Measurements from ENCODE around the gene SSR1.
"Not testable (repeated sequence)": the region's sequence is repeated elsewhere in the genome, so short reads cannot be mapped to it uniquely, and the experiment has no call there.

SSR1 gene

DNA sequence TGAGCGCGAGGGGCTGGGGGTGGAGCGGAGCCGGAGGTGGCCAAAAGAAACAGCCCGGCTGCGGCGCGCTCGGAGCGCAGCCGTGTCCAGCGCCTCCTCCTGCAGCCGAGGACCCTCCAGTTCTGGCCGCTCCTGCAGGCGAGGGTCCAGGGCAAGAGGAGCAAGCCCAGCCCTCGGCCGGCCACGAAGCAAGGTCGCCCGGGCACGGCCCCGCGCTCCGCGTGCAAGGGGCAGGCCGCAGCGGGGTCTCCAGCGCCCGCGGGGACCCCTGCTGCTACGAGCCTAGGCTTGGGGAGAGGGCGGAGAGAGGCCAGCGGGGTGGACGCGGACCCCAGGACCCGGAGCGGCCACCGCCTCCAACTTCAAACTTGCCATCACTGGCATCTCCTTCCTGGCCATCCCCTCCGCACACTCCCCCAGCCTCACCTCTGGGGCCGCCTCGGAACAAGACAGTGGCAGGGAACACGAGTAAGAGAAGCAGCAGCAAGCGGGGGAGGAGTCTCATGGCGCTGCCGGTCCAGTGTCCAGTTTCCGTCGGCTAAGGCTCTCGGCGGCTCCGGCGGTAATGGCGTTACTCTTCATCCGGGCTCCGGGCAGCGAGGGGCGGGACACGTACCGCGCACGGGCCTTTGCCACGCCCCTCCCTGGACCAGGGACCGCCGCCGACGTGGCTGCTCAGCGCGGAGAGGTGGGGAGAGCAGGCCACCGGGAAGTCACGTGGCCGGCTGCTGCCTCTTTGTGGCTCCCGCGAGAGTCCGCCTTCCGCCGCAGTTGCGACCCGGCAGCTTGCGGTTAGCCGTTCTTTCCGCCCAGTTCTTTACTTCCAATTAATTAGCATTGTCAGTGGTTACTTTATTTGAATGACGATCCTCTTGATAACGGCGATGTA lies at the start of gene SSR1:
SSR1 (minus strand) TSS at position 584 of the 889 bp plus-strand sequence; CDS start at position 505, 79 bp downstream.
- peak; percentile 92 for DNase-seq (ENCODE audit: low read depth in 2 of 2)

DNA sequence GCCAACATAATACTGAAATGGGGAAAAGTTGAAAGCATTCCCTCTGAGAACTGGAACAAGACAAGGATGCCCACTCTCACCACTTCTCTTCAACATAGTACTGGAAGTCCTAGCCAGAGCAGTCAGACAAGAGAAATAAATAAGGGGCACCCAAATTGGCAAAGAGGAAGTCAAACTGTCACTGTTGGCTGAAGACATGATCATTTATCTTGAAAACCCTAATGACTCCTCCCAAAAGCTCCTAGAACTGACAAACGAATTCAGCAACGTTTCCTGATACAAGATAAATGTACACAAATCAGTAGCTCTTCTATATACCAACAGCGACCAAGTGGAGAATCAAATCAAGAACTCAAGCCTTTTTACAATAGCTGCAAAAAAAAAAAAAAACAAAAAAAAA lies 38.9 kb upstream of the SSR1 start:
- not testable (repeated sequence) for DNase-seq (ENCODE audit: low read depth in 2 of 2)

DNA sequence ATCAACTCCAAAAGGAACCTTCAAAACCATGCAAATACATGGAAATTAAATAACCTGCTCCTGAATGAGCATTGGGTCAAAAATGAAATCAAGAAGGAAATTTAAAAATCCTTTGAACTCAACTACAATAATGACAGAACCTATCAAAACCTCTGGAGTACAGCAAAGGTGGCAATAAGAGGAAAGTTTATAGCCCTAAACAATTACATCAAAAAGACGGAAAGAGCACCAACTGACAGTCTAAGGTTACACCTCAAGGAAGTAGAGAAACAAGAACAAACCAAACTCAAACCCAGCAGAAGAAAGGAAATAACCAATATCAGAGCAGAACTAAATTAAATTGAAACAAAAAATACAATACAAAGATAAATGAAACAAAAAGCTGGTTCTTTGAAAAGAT lies 37.6 kb upstream of the SSR1 start:
- not testable (repeated sequence) for DNase-seq (ENCODE audit: low read depth in 2 of 2)

DNA sequence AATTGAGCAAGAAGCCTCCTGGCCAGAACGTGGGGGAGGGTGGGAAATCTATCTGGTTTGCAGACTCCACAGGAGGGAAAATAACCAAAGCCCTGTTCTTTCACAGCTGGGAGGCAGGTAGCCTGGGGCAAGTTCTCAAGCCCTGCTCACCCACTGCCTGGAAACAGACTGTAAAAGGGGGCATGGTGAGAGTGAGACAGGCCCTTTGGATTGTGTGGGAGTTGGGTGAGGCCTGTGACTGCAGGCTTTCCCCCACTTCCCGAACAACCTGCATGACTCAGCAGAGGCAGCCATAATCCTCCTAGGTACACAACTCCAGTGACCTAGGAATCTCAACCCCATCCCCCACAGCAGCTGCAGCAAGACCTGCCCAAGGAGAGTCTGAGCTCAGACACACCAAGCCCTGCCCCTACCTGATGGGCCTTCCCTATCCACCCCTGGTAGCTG lies 34.6 kb upstream of the SSR1 start:
- not testable (repeated sequence) for DNase-seq (ENCODE audit: low read depth in 2 of 2)

DNA sequence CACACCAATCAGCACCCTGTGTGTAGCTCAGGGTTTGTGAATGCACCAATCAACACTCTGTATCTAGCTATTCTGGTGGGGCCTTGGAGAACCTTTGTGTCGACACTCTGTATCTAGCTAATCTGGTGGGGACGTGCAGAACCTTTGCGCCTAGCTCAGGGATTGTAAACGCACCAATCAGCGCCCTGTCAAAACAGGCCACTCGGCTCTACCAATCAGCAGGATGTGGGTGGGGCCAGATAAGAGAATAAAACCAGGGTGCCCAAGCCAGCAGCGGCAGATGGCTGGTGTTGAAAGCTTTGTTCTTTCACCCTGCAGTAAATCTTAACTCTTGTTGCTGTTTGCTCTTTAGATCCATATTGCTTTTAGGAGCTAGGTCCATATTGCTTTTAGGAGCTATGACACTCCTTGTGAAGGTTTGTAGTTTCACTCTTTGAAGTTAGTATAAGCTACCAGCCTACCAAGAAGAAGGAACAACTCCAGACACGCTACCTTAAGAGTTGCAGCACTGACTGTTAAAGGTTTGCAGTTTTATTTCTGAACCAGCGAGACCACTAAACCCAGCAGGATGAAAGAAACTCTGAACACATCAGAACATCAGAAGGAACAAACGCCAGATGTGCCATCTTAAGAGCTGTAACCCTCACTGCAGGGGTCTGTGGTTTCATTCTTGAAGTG lies 31.9 kb upstream of the SSR1 start:
- DNase-seq (ENCODE audit: low read depth in 2 of 2), result not testable (repeated sequence)

DNA sequence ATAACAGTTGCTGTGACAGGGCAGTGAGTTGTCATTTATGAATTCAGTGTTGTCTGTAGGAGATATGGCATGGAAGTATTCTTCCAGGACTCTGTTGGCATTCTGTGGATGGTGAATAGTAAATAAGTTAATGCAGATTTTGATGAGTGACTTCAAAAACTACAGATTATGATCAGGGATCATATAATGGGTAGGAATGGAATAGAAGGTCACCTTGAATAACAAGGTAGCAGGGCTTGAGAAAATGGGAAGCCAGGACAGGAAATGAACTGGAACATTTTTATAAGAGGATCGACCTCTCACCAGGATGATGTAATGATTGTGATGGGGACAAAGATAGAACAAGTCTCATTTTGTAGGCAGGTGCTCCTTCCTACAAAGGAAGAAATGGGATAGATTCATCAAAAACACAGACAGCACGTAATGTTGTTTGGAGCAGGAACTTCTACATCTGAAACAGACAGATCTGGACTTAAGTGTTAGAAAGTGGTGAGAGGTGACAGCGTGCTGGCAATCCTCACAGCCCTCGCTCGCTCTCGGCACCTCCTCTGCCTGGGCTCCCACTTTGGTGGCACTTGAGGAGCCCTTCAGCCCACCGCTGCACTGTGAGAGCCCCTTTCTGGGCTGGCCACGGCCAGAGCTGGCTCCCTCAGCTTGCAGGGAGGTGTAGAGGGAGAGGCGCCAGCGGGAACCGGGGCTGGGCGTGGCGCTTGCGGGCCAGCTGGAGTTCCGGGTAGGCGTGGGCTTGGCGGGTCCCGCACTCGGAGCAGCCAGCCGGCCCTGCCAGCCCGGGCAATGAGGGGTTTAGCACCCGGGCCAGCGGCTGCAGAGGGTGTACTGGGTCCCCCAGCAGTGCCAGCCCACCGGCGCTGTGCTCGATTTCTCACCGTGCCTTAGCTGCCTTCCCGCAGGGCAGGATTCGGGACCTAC lies 30.8 kb upstream of the SSR1 start:
- no peak for DNase-seq (ENCODE audit: low read depth in 2 of 2)

DNA sequence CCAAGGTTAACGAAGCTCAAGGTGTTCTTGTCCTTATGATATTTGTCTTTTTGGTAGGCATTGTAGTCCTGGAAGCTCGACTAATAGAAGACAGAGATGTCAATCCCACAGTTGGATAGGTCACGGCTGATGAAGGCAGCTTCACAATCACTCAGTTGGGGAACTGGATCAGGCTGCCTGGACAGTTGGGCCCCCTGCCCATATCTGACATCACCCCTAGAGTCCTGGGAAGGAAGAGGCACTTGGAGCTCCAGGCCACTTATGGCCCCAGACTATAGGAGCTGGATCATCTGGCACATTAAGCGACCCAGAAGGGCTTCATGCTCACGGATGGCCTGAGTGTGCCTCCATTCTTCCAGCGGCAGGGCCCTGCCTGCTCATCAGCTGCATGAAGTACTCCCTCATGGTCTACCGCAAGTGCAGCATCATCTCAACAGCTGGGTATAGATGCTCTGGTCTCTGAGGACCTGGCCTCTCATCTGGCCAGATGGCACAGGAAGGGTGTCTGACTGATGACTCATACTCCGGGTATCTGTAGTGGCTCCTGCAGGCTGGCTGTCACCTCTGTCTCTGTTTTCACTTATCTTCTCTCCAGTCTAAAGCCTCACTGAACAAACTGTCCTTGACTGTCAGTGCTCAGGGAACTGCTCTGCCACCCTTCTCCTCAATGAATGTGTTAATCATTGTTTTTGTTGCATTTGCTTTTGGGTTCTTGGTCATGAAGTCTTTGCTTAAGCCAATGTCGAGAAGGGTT lies 29.2 kb upstream of the SSR1 start:
- DNase-seq (ENCODE audit: low read depth in 2 of 2), result no peak

DNA sequence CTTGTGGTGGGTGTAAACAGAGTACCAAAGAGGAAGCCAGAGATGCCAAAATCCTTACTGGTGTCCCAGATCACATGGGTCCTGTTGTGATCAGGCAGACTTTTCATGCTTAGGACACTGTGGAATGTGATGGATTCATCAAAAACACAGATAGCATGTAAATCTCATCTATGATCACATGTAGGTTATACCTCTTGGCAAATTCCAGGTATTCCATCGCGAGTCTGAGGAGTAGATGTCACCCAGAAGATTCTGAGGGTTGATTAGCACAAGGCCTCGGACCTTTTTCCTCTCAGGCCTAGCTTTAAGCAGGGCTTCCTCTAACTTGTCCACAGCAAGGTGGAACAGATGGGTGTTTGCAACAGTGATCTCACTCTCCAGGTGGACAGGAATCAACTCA lies 28.3 kb upstream of the SSR1 start:
- no peak for DNase-seq (ENCODE audit: low read depth in 2 of 2)

DNA sequence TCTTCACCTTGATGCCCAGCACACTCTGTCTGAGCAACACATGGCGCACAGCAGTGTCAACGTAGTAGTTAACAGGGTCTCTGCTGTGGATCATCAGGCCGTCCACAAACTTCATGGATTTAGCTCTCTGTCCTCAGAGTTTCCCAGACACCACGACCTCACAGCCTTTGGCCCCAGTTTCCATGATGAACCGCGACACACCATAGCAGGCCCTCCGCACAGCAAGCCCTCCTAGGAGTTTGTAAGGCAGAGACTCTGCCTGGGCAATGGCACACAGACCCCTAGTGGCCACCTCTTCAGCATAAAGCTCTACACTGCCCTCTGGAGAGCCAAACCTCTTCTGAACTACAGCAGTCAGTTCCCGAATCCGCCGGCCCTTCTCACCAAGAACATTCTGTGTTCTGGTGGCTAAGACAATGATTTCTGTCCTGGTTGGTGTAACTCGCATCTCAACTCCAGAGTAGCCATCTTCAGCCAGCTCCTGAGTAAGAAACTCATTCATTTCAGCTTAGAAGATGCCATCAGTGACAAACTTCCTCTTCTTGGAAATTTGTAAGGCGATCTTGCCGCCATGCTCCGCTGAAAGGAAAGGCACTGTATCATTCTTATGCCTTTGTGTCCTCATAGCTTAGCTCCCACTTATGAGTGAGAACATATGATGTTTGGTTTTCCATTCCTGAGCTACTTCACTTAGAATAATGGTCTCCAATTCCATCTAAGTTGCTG lies 26.2 kb upstream of the SSR1 start:
- DNase-seq (ENCODE audit: low read depth in 2 of 2), result not testable (repeated sequence)

DNA sequence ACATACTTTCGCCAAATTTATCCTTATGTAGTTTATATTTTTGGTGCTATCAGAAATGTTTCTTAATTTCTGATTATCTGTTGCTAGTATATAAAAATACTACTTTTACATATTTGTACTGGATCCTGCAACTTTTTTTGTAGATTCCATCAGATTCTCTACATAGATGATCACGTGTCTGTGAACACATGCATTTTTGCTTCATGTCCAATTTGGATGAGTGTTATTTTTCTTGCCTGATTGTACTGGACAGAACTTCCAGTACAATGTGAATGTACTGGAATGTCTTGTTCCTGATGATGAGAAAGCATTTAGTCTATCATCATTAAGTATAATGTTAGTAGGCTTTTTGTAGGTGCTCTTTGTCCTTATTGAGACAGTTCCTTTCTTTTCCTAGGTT lies 25.0 kb upstream of the SSR1 start:
- no peak for DNase-seq (ENCODE audit: low read depth in 2 of 2)

DNA sequence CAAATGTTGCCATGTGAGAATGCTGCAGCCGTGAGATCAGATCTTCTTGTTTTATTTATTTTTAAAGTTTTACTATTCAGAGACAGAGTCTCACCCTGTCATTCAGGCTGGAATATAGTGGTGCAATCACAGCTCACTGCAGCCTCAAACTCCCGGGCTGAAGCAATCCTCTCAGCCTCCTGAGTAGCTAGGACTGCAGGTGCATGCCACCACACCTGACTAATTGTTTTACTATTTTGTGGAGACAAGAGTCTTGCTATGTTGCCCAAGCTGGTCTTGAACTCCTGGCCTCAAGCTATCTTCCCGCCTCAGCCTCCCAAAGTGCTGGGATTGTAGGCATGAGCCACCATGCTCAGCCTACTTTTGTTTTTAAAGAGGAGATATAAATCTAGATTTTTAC lies 22.5 kb upstream of the SSR1 start:
- DNase-seq (ENCODE audit: low read depth in 2 of 2), result no peak

DNA sequence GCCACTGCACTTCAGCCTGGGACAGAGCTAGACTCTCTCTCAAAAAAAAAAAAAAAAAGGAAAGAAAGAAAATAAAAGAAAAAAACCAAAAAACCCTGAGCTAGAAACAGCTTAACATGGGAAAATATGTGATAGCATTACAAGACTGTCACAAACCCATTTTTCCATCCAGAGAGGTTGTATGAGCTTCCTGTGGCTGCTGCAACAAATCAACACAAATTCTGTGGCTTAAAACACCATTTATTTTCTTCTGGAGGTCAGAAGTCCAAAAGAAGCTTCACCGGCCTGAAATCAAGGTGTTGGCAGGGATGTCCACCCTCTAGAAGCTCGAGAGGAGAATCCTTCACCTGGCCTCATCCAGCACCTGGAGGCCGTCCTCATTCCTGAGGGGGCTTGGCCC lies 21.7 kb upstream of the SSR1 start:
- DNase-seq (ENCODE audit: low read depth in 2 of 2), result no peak

DNA sequence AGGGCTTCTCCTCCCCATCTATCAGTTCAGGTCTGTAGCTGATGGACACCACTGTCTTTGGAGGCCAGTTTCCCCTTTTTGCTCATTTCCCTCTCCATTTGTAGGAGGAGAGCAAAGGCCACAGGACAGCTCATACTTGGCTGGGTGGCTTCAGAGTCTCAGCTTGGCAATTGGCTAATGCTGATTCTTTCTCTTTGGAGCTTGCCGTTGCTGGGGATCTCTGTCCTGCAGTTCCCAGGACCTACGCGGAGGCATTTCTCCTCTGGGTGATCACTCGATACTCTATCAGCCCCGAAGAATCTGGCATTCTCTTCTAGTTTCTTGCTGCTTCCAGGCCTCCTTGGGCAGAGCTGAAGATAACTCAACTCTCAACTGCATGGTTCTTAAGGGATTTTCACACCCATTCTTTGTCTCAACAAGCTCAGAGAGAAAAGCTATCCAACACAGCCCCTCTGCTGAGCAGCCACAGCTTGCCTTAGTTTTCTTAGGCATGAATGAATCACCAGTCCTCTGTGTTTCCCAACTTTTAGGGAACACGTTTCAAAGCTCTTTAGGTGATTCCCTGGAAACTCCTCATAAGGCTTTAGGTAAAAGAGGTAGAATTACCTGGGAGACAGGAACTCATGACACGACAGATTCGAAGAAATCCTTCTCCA lies 19.2 kb upstream of the SSR1 start:
- DNase-seq (ENCODE audit: low read depth in 2 of 2), result no peak

DNA sequence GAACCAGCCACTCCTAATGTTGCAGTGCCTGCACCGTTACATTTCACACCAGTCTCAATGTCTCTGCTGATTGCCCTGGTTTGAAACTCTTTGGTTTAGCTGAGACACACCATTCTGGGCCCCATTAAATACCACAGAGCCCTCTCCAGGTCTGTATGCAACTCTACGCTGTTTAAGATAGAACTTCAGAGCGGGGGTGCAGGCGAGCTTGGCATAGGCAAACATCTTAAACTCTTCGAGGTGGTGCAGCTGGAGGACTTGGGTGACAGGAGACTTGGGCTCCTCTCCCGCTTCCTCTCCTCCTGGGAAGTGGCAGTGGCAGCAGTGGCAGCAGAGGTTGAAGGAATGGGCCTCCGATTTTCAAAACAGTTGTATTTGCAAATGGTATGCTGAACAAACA lies 18.5 kb upstream of the SSR1 start:
- DNase-seq (ENCODE audit: low read depth in 2 of 2), result no peak

DNA sequence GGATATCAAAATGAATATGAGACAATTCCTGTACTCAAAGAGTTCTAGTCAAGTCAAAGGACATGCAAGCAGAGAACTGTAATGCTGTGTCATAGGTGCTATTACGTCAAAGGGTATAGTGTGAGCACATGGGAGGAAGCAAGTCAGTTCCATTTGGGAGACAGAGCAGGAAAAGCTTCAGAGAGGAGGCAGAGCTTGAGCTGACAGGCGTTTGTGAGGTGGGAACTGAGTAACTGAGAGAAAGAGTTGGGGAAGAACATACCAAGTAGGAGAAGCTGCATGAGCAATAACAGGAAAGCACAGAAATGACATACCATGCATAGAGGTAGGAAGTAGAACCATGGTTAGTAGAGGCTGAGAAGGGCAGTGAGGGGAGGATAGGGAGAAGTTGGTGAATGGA lies 15.2 kb upstream of the SSR1 start:
- no peak for DNase-seq (ENCODE audit: low read depth in 2 of 2)

DNA sequence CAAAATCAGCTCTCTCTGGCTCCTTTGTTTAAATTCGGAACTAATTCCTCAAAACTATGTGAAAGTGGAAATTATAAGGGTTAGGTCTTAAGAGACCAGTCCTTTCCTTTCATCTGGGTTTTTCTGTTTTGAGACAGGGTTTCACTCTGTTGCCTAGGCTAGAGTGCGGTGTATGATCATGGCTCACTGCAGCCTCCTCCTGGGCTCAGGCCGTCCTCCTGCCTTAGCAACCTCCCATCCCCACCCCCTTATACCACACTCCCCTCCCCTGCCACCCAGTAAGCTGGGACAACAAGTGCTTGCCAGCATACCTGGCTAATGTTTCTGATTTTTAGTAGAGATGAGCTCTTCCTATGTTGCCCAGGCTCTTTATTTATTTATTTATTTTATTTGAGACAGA lies 12.8 kb upstream of the SSR1 start:
- no peak for DNase-seq (ENCODE audit: low read depth in 2 of 2)

DNA sequence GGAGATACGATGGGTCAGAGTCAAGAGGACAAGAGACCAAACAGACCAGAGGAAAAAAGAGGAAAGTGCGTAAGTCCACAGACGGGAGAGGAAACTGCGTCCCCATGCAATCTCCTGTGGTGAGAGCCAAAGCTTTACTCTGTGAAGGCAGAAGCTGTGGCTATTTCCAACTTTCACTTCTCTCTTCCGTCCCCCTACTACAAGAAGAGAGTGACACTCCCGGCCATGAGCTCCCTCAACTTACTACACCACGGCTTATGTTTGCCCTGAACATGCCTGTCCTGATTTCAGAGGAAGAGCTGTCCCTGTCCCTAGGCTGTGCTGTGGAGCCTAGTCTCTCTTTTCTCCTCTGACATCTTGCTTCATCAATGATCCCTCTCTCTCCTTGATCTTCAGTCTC lies 11.5 kb upstream of the SSR1 start:
- no peak for DNase-seq (ENCODE audit: low read depth in 2 of 2)

DNA sequence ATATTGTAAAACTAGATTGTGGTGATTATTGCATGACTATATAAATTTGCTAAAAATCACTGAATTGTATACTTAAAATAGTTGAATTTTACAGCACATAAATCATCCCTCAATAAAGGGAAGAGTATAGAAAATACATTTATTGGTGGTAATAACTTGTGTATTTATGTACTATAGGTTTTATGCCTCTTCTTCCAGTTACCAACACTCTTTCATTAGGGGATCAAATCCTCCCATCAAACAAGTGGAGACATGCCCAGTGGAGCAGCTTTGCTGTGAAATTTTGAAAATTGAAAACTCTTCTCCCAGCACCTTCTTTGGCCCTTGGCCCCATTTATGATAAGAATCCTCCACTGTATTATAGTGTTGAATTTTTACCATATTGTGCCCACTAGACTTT lies 10.1 kb upstream of the SSR1 start:
- DNase-seq (ENCODE audit: low read depth in 2 of 2), result no peak

DNA sequence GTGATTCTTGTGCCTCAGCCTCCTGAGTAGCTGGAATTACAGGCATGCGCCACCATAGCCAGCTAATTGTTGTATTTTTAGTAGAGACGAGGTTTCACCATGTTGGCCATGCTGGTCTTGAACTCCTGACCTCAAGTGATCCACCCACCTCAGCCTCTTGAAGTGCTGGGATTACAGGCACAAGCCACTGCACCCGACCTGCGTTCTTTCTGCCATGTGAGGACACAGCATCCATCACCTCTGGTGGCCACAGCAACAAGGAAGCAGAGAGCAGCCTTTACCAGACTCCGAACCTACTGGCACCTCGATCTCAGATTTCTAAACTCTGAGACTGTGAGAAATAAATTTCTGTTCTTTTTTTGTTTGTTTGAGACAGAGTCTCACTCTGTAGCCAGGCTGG lies 8.9 kb upstream of the SSR1 start:
- not testable (repeated sequence) for DNase-seq (ENCODE audit: low read depth in 2 of 2)

DNA sequence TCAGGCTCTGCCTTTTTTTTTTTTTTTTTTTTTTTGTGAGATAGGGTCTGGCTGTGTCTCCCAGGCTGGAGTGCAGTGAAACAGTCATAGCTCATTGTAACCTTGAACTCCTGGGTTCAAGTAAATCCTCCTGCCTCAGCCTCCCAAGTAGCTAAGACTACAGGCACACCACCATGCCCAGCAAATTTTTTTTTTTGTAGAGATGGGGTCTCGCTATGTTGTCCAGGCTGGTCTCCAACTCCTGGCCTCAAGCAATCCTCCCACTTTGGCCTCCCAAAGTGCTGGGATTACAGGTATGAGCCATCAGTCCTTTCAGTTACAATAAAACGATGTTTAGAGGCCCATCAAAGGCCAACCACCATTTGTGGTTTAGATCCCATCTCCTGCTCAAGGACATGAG lies 6.4 kb upstream of the SSR1 start:
- not testable (repeated sequence) for DNase-seq (ENCODE audit: low read depth in 2 of 2)
